NCI-H2196 (cell line): Measurements from ENCODE around the gene ARFGAP1.

Experiments used
- DNase-seq: peaks from one replicate; lab custom pipeline; 2025; ENCODE audit not compliant: unreplicated experiment; lab: John Stamatoyannopoulos, UW

ARFGAP1 gene

DNA sequence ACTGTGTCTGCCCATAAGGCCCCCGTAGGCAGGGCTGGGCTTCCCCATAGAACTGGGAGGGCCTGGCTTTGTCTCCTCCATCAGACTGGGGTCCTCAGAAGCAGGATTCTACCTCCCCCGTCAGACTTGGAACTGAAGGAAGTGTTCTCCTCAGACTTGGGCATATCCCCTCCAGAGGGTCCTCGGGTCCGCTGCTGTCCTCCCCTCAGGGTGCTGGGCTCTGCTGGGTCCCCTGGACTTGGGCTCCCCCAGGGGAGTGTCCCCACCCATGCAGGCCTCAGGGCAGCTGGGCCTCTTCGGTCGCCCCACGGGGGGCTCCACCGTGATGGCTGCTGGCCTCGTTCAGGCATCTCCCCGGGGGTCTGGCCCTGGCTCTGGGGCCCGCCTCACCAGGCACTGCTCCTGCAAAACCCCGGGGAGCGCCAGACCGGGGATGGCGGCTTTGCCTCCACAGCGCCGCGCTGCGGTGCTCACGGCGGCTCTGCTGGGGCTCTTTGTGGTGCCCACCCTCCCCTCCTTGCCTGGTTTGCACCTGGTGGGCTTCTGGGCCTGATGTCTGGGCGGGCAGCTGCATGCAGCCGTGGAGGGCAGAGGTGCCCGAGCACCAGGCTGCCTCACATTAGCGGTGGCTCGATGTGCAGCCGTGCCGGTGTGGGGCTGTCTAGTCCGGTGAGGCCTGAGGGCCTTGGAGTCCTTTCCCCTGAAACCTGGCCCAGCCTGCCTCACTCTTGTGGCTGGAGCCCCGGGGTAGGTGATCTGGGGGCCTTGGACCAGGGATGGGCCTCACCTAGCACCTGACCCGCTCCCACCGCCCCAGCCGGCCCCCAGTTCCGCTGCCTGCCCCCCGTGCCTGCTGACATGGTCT lies 34.3 kb downstream of the ARFGAP1 start:
- DNase-seq = no peak

DNA sequence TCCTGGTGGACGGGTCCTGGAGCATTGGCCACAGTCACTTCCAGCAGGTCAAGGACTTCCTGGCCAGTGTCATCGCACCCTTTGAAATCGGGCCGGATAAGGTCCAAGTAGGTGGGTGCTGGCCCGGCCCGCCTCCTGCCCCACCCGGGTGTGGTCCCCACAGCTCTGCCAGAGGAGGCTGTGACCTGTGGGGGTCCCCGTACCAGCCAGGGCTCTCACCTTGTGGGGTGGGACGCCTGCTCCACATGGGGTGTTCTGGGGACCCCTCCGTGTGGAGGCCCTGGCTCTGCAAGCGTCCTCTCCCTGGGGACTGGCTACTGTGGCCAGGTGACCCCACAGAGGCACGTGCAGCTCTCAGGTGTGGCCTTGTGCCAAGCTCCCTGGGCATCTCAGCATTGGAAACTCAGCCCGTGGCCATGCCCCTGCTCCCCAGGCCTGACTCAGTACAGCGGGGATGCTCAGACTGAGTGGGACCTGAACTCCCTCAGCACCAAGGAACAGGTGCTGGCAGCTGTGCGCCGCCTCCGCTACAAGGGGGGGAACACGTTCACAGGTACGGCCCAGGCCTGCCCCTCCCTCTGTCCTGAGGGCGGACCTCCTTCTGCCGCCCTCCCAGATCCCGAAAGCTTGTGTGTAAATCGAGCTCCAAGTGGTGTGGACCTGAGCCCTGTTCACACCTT lies 35.1 kb downstream of the ARFGAP1 start:
- DNase-seq = no peak

DNA sequence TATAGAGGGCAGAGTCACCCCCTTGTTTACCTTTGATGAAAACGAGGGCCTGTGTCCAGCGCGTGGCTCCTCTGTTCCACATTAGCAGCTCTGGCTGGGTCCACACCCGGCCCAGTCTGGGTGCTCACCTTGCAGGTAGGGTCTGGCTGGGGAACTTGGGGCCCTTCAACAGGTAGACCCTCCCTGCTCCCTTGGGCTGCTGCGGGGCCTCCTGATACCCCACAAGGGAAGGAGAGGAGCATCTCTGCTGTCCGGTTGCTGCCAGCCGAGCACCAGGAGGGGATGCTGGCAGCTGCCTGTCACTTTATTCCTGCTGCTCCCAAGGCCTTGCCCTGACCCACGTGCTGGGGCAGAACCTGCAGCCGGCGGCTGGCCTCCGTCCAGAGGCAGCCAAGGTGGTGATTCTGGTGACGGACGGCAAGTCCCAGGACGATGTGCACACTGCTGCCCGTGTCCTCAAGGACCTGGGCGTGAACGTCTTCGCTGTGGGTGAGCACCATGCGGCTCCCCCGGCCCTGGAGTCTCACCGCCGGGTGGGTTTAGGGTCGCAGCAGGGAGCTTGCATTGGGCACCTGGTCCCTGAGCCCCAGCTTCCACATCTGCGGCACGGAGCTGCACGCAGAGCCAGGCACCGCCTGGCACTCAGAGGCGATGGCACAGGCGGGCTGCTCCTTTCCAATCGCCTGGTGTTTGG lies 35.8 kb downstream of the ARFGAP1 start:
- DNase-seq = no peak

DNA sequence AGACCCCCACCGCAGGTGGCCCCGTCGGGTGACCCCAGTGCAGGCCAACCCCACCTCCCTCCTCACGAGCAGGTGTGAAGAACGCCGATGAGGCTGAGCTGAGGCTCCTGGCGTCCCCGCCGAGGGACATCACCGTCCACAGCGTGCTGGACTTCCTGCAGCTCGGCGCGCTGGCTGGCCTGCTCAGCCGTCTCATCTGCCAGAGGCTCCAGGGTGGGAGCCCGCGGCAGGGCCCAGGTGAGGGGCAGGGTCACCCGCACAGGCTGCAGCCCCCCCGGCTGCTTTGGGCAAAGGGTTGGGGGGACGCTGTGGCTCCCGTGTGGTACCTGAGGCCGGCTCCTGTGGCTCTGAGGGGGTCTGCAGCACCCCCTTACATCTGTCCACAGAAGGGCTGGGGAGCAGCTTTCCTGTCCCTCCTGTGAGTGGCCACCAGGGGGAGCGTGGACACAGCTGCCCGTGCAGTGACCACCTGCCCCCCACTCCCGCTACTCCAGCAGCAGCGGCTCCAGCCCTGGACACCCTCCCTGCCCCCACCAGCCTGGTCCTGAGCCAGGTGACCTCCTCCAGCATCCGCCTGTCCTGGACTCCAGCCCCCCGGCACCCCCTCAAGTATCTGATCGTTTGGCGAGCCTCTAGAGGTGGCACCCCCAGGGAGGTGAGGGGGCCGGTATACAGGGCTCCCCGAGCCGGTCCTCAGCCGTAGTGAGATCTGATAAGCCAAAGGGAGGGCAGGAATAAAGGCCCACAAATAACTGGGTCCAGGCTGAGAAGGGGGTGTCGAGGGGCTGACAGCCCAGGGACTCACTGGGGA lies 36.9 kb downstream of the ARFGAP1 start:
- DNase-seq = peak; percentile 45

DNA sequence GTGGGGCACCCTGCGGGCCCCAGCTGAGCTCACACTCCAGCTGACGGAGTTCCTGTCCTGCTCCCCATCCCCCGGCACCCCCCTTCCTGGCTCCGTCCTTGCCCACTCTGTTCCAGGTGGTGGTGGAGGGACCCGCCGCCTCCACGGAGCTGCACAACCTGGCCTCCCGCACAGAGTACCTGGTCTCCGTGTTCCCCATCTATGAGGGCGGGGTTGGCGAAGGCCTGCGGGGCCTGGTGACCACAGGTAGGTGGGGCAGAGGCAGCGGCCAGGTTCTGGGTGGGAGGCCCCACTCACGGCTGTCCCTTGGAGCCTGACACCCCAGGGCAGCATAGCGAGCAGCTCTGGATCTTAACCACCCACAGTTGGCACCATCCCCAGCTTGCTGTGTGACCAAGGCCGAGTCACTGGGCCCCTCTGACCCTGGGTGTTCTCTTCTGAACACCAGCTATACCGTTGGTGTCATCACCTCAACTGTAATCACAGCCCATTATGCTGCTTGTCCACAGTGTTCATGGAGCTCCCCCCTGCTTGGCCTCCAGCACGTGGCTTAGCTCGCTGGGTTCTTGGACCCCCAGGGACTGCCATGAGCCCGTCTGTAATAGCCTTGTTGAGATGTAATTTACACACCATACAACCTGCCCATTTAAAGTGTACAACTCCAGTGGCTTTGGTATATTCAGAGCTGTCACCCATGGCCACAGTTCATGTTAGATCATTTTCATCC lies 37.8 kb downstream of the ARFGAP1 start:
- no peak for DNase-seq

DNA sequence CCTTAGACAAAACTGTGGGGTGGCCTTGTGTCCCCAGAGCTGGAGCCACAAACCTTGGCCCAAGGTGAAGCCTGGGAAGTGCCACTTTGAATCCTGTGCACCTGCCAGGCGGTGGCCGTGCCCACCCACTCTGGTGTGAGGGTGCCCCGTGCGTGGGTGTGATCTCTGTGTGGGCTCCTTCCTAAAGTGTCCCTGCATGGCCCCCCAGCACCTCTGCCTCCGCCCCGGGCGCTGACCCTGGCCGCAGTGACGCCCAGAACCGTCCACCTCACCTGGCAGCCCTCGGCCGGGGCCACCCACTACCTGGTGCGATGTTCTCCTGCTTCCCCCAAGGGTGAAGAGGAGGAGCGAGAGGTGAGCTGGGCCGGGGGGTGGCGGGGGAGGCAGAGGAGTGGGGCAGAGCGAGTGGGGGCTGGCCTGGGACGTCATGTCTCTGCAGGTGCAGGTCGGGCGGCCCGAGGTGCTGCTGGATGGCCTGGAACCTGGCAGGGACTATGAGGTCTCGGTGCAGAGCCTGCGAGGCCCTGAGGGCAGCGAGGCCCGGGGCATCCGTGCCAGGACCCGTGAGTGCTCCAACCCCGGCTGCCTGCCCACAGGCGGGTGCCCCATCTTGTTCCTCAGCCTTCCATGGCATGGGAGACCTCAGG lies 38.7 kb downstream of the ARFGAP1 start:
- DNase-seq = no peak

DNA sequence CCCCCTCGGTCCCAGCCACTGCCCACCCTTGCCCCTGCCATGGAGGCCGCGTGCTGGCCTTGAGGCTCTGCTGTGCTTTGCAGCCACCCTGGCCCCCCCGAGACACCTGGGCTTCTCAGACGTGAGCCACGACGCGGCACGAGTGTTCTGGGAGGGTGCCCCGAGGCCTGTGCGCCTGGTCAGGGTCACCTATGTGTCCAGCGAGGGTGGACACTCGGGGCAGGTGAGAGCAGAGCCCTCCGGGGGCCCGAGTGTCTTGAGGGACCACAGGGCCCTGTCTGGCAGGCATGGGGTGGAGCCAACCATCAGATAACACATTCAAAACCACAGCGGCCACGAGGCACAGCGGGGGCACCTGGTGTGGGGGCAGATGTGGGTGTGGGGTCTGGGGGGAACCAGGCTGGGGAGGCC lies 39.2 kb downstream of the ARFGAP1 start:
- no peak for DNase-seq

DNA sequence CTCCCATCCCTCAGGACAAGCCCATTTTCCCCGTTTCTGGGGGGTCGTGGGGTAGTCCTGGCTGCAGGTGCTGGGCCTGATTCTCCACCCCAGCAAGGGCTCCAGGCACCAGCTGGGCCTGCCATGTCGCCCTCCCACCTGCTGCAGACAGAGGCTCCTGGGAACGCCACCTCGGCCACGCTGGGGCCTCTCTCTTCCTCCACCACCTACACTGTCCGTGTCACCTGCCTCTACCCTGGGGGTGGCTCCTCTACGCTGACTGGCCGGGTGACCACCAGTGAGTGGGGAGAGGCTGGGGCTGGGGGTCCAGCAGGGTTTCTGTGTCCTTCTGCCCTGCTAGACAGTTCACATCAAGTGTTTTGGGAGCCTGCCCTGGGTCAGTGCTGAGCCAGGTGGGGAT lies 39.7 kb downstream of the ARFGAP1 start:
- DNase-seq = no peak

DNA sequence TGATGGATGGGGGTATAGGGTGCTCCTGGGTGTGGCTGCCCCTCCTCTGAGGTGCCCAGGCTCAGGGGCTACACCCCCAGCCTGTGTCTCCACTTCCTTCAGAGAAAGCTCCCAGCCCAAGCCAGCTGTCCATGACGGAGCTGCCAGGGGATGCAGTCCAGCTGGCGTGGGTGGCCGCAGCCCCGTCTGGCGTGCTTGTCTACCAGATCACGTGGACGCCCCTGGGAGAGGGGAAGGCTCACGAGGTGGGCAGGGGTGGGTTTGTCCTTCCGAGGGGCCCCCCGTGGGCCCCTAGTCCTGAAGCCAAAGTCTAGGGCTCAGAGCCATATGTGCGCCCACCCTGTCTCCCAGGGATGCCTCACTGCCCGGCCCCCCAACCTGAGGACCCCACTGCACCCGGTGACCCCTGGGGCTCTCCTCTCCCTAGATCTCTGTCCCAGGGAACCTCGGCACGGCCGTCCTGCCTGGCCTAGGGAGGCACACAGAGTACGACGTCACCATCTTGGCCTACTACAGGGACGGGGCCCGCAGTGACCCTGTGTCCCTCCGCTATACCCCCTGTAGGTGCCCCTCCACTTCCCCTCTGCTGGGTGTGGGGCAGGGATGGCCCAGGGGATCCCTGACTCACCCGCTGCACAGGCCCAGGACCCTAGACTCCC lies 40.2 kb downstream of the ARFGAP1 start:
- DNase-seq = no peak

DNA sequence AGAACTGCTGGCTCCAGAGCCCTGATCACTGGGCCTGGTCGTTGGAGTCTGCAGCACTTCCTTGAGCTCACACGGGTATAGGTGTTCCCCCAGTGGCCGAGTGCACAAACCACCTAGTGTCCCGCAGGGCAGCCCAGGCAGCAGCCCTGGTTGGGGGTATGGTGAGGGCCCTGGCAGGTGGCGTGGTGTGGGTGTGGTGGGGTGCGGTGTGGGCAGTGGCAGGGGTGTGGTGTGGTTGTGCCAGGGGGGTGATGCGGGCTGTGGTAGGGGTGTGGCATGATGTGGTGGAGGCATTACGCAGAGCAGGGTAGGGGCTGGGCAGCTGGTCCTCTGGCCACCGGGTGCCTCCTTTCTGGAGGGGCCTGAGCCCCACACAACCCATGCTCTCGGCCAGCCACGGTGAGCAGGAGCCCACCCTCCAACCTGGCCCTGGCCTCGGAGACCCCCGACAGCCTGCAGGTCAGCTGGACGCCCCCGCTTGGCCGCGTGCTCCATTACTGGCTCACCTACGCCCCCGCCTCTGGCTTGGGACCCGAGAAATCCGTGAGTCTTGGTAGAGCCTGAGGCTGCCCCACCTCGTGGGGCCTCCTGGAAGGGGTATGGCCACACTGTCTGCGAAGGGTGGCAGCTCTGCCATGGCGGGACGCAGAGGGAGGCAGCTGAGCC lies 40.9 kb downstream of the ARFGAP1 start:
- no peak for DNase-seq

DNA sequence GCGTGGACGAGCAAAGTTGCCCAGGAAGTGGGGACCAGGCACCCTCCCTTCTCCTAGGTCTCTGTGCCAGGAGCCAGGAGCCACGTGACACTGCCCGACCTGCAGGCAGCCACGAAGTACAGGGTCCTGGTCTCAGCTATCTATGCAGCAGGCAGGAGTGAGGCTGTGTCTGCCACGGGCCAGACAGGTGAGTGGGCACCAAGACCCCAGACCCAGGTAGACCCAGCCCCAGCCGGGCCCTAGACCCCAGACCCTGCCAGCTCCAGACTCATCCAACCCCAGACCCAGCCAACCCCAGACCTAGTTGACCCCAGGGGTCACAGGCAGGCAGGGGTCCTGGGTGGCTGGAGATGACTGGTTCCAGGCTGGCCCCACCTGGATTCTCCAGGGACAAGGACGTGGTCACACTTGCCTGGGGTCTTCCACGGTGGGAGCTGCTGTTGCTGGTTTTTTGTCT lies 41.4 kb downstream of the ARFGAP1 start:
- DNase-seq = peak; percentile 20

DNA sequence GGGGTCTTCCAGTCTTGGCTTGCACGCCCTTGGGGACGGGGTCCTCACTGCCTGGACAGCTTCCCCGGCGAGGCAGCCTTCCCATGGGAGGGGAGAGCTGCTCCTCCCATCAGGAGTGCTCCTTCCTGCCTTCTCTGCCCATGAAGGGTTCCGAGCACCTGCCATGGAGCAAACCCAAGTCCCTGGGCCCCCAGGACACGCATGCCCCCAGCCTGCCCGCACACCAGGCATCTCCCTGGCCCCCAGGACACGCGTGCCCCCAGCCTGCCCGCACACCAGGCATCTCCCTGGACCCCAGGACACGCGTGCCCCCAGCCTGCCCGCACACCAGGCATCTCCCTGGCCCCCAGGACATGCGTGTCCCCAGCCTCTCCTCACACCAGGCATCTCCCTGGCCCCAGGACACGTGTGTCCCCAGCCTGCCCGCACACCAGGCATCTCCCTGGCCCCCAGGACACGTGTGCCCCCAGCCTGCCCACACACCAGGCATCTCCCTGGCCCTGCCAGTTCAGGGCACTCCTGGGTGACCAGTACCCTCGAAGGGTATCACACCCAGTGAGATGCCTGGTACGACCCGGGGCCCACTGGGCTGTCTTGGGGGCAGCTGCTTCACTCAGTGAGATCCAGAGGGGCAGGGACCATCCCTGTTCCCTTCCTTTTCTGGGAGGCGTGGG lies 42.1 kb downstream of the ARFGAP1 start:
- no peak for DNase-seq

DNA sequence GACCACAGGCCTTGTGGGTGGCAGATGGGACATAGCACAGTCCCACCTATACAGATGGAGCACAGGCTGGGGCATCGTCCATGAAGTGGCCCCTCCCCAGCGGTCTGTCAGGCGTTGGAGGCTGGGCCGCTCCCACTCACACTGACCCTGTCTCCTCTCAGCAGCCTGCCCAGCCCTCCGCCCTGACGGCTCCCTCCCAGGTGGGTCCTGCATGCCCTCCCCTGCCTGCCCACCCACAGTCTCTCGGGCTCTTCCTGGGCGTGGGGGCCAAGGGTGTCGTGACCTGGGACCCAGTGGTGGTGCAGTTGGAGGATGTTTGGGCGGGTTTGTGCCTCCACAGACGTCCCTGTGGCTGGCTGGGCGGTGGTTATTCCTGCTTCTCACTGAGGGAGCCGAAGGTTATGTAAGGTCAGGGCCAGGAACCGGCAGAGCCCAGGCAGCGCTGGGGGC lies 42.7 kb downstream of the ARFGAP1 start:
- no peak for DNase-seq

DNA sequence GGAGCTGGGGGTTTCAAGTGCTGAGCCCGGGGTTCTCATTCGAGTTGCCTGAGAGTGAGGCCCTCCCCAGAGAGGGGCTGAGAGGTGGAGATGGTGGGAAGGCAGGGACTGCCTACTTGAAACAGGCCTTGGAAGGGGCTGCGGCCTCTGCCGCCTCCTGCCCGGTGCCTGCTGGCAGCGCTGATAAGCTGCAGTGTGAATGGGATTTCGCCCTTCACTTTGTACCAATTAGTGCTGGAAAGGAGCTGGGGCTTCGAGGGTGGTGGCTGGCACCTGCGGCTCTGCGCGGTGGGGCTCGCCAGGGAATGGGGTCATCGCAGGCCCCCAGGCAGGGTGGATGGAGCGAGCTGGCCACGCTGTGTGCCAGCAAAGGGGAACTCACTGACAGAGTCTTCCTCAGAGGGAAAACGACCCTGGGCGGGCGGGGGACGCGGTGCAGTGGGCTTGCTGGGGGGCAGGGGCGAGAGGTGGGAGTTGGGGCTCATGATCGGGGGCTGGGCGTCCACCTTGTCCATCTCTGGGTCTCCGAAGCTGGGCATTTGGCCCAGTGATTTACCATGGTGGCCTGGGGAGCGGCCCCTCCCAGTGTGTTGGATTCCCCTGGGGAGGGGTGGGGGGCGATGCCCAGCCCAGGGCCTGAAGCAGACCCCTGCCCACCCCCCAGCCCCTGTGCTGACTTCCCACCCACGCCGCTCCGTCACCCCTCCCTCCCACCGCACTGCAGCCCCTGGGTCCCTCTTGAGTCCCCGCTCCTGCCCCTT lies 43.3 kb downstream of the ARFGAP1 start:
- DNase-seq = no peak

DNA sequence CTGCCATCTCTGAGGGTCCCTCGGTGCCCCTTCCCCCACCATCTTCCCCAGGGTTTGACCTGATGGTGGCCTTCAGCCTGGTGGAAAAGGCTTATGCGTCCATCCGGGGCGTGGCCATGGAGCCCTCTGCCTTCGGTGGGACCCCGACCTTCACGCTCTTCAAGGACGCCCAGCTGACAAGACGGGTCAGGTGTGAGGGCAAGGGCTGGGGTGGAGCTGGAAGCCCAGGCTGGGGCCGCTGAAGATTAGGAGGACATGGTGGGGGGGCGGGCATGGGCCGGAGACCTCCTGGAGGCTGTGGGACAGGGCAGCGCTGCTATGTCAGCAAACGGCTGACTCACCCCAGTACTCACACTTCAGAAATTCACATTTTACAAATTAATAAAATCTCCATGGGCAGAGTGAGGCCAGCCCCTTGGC lies 43.9 kb downstream of the ARFGAP1 start:
- no peak for DNase-seq

DNA sequence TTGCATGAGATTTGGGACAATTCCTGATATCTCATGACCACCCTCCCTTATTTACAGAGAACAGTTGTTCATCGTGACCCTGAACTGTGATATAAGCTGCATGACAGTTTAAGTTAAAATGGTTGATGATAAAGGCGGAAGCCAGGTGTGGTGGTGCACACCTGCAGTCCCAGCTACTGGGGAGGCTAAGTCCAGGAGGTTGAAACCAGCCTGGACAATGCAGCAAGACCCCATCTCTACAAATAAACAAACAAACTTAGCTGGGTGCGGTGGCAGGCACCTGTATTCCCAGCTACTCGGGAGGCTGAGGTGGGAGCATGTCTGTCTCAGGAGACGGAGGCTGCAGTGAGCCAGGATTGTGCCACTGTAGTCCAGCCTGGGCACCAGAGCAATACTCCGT lies 44.4 kb downstream of the ARFGAP1 start:
- no peak for DNase-seq

DNA sequence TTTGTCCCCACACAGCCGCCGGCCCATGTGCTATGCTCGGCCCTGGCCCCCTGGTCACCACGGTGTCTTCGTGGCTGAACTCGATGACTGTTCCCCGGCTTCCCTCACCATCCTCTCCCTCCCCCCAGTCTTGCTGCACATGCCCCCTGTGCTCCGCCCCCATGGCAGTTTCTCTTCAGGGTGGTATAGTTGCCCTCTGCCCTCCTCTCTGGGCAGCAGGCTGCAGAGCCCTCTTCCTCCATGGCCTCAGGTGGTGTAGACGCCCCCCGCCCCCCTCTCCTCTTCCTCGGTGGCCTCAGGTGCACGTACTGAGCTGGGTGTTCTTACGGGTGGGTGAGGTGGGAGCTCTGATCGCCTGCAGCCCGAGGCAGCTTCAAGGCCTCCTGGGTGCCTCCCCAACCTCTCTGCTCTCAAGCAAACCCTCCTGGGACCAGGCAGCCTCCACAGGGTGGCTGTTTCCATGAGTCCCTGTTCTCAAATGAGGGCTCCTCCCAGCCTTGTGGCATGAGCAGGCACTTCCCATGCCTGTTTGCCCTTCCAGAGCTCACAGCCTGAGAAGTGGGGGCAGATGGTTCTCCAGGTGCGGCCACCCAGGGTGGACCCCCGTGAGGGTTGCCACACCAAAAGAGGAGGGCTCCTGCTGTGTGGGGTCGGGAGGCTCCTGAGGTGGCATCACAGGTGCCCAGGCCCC lies 45.1 kb downstream of the ARFGAP1 start:
- DNase-seq = no peak
